Stimulated activated CD4-positive, alpha-beta T cell treated with anti-CD3 and anti-CD28 coated beads, Interleukin-15, amount 100 ng/mL, for 48 hours (primary cell): ENCODE results near the gene STK11.
"Not testable (repeated sequence)": the region's sequence is repeated elsewhere in the genome, so short reads cannot be mapped to it uniquely, and the experiment has no call there.

Experiments used
- DNase-seq, 2 donors: peaks; one replicate each; pipeline ENCODE4 v3.0.0-alpha.2; 2020; ENCODE audit warnings: low read depth in 2 of 2

STK11 gene

DNA sequence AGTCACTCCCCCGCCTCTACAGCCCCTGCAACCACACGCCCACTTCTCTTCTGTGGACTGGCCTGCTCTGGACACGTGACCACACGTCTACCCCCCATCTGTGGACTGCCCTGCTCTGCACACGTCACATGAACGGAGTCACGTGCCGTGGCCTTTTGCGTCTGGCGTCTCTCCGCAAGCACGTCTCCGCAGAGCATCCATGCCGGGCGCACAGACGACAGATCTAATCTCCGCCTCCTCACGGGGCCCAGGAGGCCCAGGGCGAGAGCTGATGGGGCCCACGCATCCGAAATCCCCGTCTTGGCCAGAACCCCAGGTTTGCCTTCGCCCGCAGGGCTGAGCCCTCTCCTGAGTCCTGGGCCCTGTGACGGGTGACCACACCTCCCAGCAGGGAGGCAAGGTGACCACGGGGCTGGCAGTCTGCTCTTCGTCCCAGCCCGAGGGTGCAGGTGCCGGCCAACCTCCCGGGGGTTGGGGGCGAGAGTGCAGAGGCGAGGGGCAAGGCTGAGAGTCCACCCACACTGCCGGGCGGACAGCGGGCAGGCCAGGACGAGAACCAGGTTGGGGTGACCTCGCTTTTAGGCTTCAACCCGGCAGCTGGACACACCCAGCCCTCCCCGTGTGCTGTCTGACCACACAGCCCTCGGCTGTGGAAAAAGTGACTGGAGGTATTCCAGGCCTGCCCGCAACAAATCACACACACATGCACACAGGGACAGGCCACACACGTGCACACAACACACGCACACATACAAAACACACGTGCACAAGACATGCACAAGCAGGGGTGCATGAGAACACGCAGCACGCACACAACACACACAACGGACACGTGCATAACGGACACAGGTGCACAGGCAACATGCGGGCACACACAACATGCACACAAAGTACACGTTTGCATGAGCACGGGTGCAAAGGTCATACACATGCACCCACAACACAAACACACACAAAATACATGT, 35.4 kb upstream of the STK11 start:
- no peak for DNase-seq

DNA sequence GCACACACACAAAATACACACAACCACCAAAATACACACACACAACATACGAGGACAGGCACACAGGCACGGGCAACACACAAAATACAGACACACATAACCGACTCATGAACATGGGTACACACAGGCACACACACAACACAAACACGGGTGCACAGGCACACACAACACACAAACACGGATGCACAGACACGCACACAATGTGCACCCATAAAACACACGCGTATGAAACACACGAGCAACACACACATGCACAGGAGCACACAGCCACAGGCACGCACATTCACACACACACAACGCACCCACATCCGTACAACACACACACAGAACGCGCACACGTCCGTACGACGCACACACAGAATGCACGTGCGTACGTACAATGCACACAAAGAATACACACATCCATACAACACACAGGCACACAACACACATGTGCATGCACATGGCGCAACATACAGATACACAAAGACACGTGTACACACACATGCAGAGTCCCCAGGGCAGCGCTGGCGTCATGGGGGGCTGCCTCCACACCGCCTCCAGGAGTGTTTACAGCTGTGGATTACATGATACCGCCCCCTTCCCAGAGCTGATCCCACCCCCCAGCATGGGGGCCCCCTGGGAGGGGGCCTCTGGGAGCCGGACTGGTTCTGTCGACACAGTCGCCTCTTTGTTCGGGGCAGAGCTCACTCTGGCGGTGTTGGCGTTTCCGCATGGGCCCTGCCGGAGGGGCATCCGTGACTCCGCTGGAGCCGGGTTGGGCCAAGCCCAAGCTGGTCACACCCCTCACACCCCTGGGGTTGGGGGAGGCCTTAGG, 34.4 kb upstream of the STK11 start:
- no peak for DNase-seq

DNA sequence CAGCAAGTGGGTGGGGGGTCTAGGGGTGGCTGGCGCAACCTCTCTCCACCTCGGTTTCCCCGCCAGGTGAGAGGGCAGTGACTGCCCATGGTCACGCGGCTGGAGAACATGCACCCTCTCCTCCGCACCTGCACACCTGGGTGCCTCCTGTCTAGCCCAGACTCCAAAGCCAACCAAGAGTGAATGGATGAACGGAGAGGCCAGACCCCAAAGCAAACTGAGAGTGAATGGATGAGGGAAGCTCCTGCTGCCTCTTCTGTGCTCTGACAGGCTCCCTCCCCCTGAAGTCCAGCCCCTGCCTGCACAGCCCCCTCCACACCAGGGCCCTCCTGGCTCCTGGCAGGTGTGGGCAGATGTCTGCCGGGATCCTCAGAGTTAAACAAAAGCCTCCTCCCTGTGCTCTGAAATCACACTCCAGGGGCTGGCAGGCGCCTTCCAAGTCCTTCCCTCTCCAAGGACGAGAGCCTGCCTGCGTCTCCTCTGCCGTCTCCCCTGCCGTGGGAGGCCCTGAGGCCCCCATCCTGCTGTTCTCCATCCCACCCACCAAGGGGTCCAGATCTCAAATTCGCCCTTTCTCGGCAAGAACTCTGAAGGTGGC, 33.7 kb upstream of the STK11 start:
- no peak for DNase-seq

DNA sequence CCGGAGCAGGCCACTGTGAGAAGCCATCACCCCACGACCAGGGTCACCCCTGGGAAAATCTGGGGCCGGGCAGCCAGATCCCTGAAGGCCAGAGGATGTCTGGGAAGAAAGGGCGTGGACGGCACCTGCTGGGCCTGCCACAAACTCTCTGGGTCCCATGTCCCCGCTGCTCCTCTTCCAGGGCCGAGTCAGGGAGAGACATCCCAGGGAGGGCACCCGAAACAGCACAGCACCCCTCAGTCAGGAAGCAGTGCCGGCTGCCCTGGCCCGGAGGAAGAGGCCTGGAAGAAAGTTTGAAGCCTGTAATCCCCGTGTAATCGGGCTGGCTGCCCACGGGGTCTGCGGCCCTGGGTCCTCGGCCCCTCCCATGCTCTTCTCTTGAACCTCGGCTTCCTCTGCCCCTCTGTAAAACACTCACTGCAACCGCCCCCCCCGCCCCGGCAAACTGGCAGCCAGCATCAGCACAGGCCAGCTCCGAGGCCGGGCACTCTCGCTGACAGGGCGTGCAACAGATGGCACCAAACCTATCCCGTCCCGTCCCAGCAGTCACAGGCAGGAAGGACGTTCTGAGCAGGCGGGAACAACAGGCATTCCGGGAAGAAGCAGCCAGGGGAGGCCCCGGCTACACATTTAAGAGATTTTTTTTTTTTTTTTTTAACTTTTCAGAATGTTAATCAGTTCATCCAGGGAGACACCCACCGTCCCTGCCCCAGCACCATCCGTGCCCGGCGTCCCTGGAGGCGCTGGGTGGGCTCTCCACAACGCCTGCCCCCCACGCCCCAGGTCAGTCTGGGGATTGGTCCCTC, 33.0 kb upstream of the STK11 start:
- DNase-seq = no peak

DNA sequence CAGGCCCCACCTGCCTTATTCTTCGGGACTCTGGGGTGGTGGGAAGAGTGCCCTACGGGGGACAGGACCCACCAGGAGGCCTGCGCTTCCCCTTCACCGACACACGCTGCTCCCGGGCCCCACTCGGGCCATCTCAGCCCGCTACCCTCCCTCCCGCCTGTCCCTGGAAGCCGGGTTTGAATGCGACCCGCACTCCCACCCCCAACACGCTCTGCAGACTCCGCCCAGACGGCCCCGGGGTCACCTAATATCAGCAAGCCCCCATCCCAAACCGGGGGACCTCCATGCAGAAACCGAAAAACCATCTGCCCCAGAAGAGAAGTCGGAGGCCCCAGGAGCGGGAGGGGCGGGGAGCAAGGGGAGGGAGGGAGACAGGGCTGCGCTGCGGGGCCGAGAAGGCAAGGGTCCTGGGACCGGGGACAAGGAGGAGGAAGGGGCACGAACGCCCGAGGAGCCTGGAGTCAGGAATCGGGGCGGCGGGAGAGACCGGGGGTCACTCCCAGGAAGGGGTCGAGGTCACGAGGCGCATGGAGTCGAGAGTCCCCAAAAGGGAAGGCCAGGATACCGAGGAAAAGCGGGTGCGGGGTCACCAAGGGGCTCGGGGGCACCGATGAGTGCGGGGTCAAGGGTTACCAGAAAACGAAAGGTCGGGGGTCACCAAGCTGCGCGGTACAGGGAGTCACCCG, 32.3 kb upstream of the STK11 start:
- DNase-seq = no peak

DNA sequence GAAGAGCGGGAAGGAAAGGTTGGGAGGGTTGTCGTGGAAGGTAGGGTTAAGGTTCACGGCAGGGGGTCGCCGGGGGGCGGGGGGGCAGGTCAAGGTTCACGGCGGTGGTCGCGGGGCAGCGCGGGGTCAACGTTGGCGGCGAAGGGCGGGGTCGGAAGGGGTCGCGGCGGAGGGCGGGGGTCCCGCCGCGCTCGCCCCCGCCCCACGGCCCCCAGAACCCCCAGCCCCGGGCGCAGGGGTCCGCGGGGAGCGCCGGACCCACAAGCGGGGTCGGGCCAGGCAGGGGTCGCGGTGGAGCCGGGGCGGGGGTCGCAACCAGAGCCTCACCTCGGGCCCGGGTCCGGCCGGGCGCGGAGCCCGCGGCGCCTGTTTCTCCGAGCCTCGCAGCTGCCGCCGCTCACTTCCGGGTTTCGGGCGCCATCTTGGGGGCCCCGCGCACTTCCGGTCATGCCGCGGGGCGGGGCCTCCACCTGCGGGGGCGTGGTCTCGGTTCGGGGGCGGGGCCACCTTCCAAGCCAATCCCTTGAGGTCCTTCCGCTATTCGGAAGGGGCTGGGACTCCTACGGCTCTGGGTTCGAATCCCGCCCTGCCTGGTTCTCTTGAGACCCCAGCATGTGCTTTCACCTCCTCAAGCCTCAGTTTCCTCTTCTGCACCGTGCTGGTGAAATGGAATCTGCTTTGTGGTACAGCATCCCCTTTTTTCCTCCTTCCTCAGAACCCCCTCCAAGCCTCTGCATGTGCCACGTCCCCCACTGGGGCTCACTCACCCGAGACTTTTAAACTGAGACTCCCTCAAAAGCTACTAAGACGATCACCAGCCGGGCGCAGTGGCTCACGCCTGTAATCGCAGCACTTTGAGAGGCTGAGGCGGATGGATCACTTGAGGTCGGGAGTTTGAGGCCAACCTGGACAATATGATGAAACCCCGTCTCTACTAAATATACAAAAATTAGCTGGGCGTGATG, 31.5 kb upstream of the STK11 start, which contains the start of gene SBNO2:
Gene SBNO2, minus strand, starts transcription at position 424 of the 965 bp plus-strand sequence. CDS start 19,992 bp downstream, outside the sequence.
- peak; percentile 89 to 90 for DNase-seq

DNA sequence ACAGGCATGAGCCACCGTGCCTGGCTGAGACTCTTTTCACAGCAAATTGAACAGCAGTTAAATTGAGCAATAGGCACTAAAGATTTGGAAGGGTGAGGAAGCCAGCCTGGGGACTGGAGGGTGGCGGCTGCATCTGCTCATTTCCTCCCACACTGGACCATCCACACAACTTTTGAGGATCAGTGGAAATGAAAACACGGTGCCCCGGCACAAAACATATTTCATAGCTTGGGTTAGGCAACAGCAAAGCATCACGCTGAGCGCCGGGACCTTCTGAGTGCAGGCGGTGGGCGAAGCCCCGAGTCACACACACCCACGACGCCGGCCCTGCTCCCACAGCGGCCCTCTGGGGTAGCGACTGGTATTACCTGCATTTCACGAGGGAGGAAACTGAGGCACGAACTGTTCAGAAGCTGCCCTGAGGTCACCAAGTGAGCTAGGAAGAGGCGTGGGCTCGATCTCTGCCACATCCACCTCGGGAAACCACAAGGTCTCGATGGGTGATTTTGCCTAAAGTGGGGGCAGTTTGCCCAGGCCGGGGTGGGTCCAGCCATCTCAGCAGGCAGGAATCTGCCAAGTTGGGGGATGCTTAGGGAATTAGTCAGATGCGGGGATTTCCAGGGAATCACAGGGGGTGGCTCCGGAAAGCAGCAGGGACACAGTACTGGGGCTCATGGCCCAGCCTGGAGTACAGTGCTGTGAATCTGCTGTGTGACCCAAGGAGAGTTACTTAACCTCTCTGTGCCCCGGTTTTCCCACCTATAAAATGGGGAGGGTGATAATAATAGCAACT, 28.1 kb upstream of the STK11 start:
- no peak for DNase-seq

DNA sequence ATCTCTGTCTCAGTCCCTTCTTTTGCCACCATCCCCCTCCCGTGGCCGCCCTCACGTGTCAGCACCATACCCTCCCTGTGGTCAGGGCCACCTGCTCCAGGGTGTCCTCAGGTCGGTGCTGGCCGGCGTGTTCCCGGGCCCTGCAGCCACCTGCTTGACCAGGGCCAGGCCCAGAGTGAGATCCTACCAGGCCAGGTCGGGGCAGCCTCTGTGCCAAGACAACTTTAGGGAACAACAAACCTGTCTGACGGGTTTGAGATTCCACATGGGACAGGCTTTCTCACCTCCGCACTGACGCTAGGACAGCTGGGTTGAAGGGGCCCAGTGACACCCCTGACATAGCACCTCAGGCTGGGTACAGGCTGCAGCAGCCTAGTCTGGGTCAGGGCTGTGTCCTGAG, 24.0 kb upstream of the STK11 start:
- DNase-seq = no peak

DNA sequence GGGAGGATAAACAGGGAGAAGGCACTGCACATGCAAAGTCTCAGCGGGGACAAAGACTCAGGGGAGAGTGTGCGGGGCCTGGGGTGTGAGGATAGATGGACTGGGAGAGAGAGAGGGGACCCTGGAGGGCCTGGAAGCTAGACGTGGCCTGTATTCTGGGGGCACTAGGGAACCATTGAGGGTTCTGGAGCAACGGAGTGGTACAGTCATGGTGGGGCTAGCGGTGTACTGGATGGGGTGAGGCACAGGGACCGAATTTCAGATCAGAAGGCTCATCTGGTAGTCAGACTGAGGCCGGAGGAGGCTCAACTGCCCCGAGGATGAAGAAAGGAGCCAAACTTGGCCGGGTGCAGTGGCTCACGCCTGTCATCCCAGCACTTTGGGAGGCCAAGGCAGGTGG, 23.5 kb upstream of the STK11 start:
- no peak for DNase-seq

DNA sequence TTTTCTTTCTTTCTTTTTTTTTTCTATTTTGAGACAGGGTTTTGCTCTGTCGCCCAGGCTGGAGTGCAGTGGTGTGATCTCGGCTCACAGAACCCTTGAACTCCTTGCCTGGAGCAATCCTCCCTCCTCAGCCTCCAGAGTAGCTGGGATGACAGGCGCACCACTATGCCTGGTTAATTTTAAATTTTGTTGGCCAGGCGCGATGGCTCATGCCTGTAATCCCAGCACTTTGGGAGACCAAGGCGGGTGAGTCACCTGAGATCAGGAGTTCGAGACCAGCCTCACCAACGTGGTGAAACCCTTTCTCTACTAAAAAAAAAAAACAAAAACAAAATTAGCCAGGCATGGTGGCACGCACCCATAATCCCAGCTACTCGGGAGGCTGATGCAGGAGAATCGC, 22.9 kb upstream of the STK11 start:
- DNase-seq = no peak

DNA sequence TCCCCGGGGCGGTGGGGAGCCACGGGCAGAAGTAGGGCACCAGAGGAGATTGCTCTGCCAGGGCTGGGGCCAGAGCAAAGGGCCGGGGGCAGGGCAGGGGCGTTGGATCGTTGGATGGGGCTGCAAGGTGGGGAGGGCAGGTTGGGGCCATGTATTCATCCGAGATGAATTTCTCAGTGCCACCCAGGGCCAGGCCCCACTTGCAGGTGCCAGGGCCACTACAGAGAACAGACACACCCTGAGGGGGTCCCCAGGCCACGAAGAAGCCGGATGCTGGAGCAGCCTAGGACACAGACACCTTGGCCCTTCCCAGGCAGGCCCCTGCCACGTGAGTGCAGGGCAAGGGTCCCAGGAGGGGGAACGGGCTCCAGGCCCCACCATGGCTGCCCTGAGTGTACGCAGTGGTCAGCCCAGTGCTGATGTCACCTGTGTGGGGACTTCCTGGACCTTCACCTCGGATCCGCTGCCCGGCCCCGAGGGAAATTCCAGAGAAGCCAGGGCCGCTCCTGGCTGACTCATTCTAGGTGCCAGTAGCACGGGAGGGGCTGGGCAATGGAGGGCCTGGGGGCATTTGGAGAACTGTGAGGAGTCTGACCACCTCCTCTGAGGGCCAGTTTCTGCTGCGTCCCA, 21.9 kb upstream of the STK11 start:
- no peak for DNase-seq

DNA sequence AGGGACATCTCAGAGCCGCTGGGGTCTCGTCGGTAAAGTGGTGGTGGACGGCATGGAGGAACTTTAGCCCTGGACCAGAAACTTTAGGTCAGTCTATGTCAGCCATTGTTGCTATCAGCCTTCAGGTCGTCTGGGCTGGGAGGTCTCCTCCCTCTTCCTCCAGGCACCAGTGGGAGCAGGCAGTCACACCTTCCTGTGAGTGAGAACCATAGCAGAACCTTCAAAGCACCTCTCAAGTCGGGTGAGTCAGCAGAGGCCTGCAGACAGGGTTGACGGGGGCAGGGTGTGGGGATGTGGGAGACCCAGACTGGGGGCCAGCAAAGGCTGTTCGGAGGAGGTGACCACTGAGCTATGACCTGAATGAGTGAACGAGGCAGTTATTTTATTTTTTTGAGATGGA, 16.2 kb upstream of the STK11 start:
- DNase-seq = peak; percentile 59 to 66

DNA sequence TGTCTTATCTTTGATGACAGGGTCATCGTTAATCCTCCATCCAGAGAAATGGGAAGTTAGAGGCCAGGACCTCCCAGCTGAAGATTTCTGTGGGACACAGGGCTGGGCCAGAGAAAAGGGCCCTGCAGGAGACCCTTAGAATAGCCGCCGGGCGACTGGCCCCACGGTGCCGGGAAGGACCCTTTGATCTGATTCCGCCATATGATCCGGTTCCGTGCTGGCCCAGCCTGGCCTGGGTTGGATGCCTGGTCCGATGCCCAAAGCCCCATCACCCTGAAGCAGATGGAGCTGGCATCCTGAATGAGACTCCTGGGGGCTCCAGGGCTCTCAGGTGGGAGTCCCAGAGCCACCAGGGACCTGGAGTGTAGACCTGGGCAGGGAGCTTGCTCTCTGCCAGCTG, 6.0 kb upstream of the STK11 start:
- DNase-seq = no peak

DNA sequence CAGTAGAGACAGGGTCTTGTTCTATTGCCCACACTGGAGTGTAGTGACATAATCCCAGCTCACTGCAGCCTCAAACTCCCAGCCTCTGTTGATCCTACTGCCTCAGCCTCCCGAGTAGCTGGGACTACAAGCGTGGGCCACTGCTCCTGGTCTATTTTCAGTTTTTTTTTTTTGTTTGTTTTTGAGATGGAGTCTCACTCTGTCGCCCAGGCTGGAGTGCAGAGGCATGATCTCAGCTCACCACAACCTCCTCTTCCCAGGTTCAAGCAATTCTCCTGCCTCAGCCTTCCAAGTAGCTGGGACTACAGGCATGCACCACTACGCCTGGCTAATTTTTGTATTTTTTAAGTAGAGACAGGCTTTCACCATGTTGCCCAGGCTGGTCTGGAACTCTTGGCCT, 5.0 kb upstream of the STK11 start:
- not testable (repeated sequence) for DNase-seq

DNA sequence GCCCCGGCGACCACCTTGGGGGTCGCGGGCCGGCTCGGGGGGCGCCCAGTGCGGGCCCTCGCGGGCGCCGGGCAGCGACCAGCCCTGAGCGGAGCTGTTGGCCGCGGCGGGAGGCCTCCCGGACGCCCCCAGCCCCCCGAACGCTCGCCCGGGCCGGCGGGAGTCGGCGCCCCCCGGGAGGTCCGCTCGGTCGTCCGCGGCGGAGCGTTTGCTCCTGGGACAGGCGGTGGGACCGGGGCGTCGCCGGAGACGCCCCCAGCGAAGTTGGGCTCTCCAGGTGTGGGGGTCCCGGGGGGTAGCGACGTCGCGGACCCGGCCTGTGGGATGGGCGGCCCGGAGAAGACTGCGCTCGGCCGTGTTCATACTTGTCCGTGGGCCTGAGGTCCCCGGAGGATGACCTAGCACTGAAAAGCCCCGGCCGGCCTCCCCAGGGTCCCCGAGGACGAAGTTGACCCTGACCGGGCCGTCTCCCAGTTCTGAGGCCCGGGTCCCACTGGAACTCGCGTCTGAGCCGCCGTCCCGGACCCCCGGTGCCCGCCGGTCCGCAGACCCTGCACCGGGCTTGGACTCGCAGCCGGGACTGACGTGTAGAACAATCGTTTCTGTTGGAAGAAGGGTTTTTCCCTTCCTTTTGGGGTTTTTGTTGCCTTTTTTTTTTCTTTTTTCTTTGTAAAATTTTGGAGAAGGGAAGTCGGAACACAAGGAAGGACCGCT, 729 bp downstream of the STK11 start:
- no peak for DNase-seq

DNA sequence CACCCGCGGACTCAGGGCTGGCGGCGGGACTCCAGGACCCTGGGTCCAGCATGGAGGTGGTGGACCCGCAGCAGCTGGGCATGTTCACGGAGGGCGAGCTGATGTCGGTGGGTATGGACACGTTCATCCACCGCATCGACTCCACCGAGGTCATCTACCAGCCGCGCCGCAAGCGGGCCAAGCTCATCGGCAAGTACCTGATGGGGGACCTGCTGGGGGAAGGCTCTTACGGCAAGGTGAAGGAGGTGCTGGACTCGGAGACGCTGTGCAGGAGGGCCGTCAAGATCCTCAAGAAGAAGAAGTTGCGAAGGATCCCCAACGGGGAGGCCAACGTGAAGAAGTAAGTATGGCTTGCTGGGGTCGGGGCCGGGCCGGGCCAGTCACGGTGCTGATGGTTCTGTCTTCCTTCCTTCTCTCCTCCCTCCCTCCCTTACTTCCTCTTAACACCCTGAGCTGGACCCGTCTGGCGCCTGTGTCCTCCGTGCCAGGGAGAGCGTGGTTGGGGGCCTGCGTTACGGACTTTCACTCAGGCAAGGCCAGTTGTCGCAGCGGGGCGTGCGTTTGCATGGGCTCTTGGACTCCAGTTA, 1.4 kb downstream of the STK11 start:
- DNase-seq = peak in 1 of 2 donors; percentile 11

DNA sequence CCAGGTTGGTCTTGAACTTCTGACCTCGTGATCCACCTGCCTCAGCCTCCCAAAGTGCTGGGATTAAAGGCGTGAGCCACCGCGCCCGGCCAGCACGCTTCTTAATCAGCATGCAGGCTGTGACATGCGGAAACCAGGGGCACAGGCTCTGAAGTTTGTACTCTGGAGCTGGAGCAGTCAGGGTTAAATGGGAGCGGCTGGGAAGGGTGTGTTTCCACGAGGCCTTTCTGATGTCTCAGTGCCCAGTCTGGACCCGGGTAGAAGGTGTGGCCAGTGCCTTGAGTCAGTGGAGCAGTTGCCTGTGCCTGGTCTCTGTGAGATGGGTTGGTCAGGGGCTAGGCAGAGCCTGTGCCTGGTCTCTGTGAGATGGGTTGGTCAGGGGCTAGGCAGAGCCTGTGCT, 3.3 kb downstream of the STK11 start:
- DNase-seq = not testable (repeated sequence)
